Measurements from ENCODE around the gene TMEM168. TPM values are rescaled to one million over a fixed set of nuclear protein-coding genes. Genes with fewer than 3 reads are reported as not detected.

TMEM168 gene
- total and polyA plus RNA-seq, 2 of the 13 experiments (the other 11 are each of a cell fraction or from before 2014, with no cell fraction given): 8.7 to 15.7 TPM

DNA sequence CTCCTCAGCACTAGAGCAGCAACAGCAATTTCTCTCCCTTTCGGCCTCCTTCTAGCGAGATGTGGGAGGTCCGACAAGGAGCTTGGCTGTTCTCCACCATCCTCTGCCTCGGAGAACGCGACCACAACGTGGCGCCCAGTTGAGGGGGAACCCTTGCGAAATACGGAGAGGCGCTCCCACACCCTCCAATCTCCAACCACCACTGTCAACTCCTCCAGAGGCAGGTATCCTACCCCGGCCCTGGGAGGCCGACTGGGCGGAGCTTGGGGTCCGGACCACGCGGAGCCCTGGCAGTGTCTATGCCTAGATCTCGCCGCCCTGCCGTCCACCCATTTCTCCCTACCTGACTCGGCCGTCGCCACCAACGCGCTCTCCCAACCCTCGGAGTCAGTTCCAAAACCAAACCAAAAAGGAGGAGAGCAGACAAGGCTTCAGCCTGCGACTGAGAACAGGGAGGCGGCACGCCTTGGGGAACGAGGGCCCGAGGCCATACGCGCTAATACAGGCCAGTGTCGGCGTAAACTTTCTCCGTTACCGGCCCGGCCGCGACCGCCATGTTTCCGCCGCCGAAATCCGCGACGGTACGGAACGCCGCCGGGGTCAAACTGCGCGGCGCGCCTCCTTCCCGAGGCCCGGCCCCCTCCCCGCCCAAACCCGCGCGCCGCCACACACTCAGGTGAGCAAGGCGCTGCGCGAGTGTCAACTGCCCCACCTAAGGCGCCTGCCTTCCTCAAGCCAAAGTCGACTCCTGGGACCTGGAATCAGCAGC lies at the start of gene TMEM168 (continued):
- TF ChIP-seq, protein P1, sequence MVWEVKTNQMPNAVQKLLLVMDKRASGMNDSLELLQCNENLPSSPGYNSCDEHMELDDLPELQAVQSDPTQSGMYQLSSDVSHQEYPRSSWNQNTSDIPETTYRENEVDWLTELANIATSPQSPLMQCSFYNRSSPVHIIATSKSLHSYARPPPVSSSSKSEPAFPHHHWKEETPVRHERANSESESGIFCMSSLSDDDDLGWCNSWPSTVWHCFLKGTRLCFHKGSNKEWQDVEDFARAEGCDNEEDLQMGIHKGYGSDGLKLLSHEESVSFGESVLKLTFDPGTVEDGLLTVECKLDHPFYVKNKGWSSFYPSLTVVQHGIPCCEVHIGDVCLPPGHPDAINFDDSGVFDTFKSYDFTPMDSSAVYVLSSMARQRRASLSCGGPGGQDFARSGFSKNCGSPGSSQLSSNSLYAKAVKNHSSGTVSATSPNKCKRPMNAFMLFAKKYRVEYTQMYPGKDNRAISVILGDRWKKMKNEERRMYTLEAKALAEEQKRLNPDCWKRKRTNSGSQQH (CRISPR knock-in tag; IDR thresholded peaks at IDR 0.05; ENCODE audit: low read depth): no peak
- no peak for TF ChIP-seq ZNF34 (CRISPR knock-in tag; IDR thresholded peaks at IDR 0.05; ENCODE audit: borderline replicate concordance)
- TF ChIP-seq PPARG (CRISPR knock-in tag; conservative IDR thresholded peaks at IDR 0.05): no peak
- TF ChIP-seq NR1H2 (CRISPR knock-in tag; IDR thresholded peaks at IDR 0.05; ENCODE audit: borderline replicate concordance, low read depth): no peak
- no peak for TF ChIP-seq ZNF546 (CRISPR knock-in tag; conservative IDR thresholded peaks at IDR 0.05)
- TF ChIP-seq NFE2L2 (IDR thresholded peaks at IDR 0.05; ENCODE audit: low read length): no peak
- TF ChIP-seq, protein P2, sequence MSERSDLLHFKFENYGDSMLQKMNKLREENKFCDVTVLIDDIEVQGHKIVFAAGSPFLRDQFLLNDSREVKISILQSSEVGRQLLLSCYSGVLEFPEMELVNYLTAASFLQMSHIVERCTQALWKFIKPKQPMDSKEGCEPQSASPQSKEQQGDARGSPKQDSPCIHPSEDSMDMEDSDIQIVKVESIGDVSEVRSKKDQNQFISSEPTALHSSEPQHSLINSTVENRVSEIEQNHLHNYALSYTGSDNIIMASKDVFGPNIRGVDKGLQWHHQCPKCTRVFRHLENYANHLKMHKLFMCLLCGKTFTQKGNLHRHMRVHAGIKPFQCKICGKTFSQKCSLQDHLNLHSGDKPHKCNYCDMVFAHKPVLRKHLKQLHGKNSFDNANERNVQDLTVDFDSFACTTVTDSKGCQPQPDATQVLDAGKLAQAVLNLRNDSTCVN (CRISPR knock-in tag; IDR thresholded peaks at IDR 0.05; ENCODE audit: borderline replicate concordance): no peak
- no peak for TF ChIP-seq PCBP2 (optimal IDR thresholded peaks at IDR 0.05; ENCODE audit: low read depth, low read length, poor library complexity, severe bottlenecking)
- no peak for TF ChIP-seq ZNF503 (CRISPR knock-in tag; IDR thresholded peaks at IDR 0.05)
- no peak; the same call in 1 of the 2 replicates for TF ChIP-seq DNMT1 (CRISPR knock-in tag; IDR thresholded peaks at IDR 0.05)
- TF ChIP-seq CCDC6 (CRISPR knock-in tag; IDR thresholded peaks at IDR 0.05): no peak
- no peak for TF ChIP-seq NFE2L1 (CRISPR knock-in tag; IDR thresholded peaks at IDR 0.05; ENCODE audit: borderline replicate concordance)
- TF ChIP-seq MED8 (CRISPR knock-in tag; IDR thresholded peaks at IDR 0.05; ENCODE audit: insufficient replicate concordance): no peak
- TF ChIP-seq FOXK1 (CRISPR knock-in tag; IDR thresholded peaks at IDR 0.05; ENCODE audit: borderline replicate concordance, low read depth): peak; percentile 42; the same call in 1 of the 2 replicates
- TF ChIP-seq NONO (IDR thresholded peaks at IDR 0.05): no peak
- TF ChIP-seq NONO (CRISPR knock-in tag; conservative IDR thresholded peaks at IDR 0.05): peak; percentile 64; the same call in 1 of the 2 replicates
- TF ChIP-seq ZNF598 (CRISPR knock-in tag; IDR thresholded peaks at IDR 0.05; ENCODE audit: borderline replicate concordance): no peak
- TF ChIP-seq BCL3 (CRISPR knock-in tag; IDR thresholded peaks at IDR 0.05): no peak
- TF ChIP-seq NR2C2 (CRISPR knock-in tag; IDR thresholded peaks at IDR 0.05; ENCODE audit: borderline replicate concordance): peak; percentile 66; the same call in 1 of the 2 replicates
- 0 out of 2 replicates have a peak, but pooled peaks have one; percentile 48 for TF ChIP-seq MTERF4 (CRISPR knock-in tag; IDR thresholded peaks at IDR 0.05)
